GM06990 (cell line): ENCODE data around the gene MAP1LC3B2.

Source experiments
- DNase-seq: peaks from one replicate; pipeline ENCODE4 v3.0.0-alpha.2; 2011; ENCODE audit not compliant: insufficient read length; ENCODE audit errors: extremely low read depth
- H3K27me3 ChIP-seq: replicated peaks from 2 replicates; pipeline ENCODE4 v1.6.0; 2011; ENCODE audit warnings: low read length; ENCODE audit not compliant: control insufficient read depth, insufficient read depth
- H3K36me3 ChIP-seq: 2 replicates; pipeline ENCODE4 v1.5.1; 2011; ENCODE audit warnings: low read length; ENCODE audit not compliant: control insufficient read depth, insufficient read depth
- H3K4me3 ChIP-seq: replicated peaks from 2 replicates; pipeline ENCODE4 v1.5.1; 2011; ENCODE audit warnings: low read depth, mild to moderate bottlenecking, control low read depth, low read length
- TF ChIP-seq, protein P1 (sequence below): IDR thresholded peaks from 2 replicates; pipeline ENCODE4 v1.5.1; 2011; ENCODE audit warnings: low read length, control low read depth, mild to moderate bottlenecking, inconsistent platforms; ENCODE audit not compliant: insufficient read depth, poor library complexity, severe bottlenecking

Gene MAP1LC3B2

GRCh38 chr12:116559162-116559935, at the start of gene MAP1LC3B2:
Gene MAP1LC3B2, plus strand, starts transcription at chr12:116559381. Its CDS starts 16,562 bp downstream, at chr12:116575943.
- Histone ChIP-seq H3K27me3 (no peaks in the 10 kb centered on the region), H3K36me3 (no peaks in the 10 kb centered on the region), H3K4me3 (peak within 1 kb of the TSS; percentile 36)
- DNase-seq: peak; percentile 94
- TF ChIP-seq, protein P1, sequence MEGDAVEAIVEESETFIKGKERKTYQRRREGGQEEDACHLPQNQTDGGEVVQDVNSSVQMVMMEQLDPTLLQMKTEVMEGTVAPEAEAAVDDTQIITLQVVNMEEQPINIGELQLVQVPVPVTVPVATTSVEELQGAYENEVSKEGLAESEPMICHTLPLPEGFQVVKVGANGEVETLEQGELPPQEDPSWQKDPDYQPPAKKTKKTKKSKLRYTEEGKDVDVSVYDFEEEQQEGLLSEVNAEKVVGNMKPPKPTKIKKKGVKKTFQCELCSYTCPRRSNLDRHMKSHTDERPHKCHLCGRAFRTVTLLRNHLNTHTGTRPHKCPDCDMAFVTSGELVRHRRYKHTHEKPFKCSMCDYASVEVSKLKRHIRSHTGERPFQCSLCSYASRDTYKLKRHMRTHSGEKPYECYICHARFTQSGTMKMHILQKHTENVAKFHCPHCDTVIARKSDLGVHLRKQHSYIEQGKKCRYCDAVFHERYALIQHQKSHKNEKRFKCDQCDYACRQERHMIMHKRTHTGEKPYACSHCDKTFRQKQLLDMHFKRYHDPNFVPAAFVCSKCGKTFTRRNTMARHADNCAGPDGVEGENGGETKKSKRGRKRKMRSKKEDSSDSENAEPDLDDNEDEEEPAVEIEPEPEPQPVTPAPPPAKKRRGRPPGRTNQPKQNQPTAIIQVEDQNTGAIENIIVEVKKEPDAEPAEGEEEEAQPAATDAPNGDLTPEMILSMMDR: no peak

DNA sequence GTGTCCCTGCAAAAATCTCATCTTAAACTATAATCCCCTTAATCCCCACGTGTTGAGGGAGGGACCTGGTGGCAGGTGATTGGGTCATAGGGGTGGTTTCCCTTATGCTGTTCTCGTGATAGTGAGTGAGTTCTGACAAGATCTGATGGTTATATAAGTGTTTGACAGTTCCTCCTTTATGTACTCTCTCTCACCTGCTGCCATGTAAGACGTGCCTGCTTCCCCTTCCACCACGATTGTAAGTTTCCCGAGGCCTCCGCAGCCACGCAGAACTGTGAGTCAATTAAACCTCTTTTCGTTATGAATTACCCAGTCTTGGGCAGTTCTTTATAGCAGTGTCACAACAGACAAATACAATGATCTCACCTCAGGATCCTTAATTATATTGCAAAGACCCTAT, 45.2 kb upstream of the MAP1LC3B2 start:
- Histone ChIP-seq H3K4me3 (no peak overlapping the region), H3K27me3 (no peaks in the 10 kb centered on the region; the same call in none of the 2 replicates), H3K36me3 (no peaks in the 10 kb centered on the region)
- no peak for DNase-seq
- TF ChIP-seq, protein P1: no peak

- no peak for DNase-seq
- Histone ChIP-seq H3K36me3 (no peaks in the 10 kb centered on the region), H3K4me3 (no peak overlapping the region), H3K27me3 (no peaks in the 10 kb centered on the region; the same call in none of the 2 replicates)
- TF ChIP-seq, protein P1: no peak
Observed at GRCh38 chr12:116515684-116516083, 43.5 kb upstream of the MAP1LC3B2 start.

GRCh38 chr12:116516657-116517056, 42.5 kb upstream of the MAP1LC3B2 start:
- no peaks in the 10 kb centered on the region; the same call in none of the 2 replicates for H3K27me3 ChIP-seq
- no peak overlapping the region for H3K4me3 ChIP-seq
- H3K36me3 ChIP-seq: no peaks in the 10 kb centered on the region
- DNase-seq: no peak
- TF ChIP-seq, protein P1: no peak

DNA sequence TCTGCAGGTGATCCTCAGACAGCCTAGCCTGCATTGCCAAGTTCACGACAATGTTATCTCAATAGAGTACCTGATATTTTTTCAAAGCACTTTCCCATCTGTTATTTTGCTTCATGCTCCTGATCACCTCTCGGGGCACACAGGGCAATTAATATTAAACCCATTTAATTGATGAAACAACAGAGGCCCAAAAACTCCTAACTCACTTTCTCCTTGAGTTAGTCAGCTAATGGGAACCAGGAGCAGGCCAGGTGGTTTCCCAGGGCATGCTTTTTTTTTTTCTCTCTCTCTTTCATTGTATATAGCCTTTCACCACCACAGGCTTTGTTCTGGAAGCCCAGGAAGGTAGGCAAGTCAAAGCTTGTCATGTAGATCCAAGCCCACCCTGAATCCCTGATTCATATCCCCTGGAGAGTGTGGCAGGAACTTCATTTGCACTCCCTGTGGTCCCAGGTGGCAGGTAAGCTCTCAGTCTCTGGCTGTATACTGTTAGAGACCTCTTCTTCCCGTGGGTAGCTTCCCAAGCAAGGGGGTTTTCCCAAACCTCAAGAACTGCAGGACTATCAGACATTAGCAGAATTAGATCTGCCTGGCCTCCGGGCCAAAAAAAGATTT, 41.6 kb upstream of the MAP1LC3B2 start:
- H3K4me3 ChIP-seq: no peak overlapping the region
- TF ChIP-seq, protein P1: no peak
- no peak for DNase-seq
- H3K27me3 ChIP-seq: no peaks in the 10 kb centered on the region; the same call in none of the 2 replicates
- H3K36me3 ChIP-seq: no peaks in the 10 kb centered on the region
